ENCODE data around the gene TNIP2.
"Not testable (repeated sequence)": the region's sequence is repeated elsewhere in the genome, so short reads cannot be mapped to it uniquely, and the experiment has no call there.

The TNIP2 gene

DNA sequence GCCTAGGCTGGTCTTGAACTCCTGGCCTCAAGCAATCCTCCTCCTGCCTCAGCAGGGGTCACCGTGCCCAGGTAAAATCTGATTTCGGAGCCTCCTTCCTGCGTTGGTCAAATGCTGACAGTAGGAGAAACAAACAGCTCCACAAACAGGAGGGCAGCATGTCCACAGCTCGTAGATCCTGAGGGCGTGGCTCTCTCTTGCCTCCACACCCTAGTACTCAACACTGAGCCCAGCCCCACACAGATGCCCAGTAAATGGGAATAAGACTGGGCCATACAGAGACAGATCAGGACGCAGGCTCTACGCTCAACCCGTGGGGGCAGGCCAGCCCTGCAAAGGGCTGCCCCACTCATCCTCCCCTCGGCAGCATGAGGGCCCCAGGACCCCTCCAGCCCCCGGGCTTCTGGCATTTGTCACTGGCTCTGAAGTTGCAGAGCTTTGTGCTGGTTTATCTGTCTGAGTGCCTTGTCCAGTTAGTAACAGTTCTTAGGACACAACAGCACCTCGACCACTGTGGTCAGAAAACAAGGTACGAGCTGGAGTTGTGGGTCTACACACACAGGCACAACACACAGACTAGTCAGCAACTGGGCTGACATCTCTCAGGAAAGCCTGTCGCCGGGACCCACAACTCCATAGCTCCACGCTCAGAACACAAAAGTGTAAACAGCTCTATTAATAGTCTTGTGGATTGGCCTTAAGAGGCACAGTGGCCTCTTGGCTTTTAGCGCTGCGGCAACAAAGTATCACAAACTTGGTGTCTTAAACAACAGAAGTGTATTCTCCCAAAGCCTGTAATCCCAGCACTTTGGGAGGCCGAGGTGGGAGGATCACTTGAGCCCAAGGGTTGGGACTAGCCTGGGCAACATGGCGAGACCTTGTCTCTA, 5.2 kb downstream of the TNIP2 start:
- H3K4me3 ChIP-seq (ENCODE audit: low read depth, low read length) = no peak overlapping the region

DNA sequence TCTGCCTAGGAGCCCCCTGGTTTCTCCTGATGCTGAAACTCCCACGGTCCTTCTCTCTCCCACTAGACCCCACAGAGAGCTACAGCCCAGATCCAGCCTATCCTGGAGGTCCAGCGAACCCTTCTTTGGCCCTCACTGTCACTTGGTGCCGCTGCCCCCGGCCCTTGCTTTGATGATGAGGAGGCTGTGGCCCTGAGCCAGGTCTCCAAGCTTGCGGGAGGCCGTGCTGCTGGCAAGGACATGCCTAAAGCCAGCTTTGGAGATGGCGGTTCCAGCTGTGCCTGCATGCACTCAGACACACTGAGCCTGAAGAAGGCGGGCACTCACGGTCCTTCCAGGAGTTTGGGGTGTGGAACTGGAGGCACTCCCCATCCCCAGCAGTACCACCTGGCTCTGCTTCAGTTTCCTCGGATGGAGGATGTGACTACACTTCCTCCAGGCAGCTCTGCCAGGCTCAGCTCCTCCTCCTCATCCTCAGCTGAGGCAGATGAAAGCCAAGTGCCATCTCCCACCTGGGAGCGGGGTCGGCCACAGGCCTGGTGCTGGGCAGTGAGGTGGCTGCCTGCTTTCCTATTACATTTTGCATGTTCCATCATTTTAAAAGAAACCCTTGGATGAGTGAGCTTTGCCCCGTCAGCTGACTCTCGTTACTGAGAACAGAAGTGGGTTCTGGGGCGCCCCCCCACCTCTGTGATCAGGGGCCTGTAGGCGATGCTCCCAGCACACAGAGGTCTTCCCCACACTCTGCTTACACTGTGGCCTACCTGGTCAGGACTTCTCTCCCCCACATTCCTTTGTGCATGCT, 9.0 kb downstream of the TNIP2 start:
- no peak overlapping the region for H3K4me3 ChIP-seq (ENCODE audit: low read depth, low read length)
- DNase-seq (ENCODE audit: low read depth) = no peak

More for the DNA sequence above, 5.2 kb downstream of the TNIP2 start:
- DNase-seq (ENCODE audit: low read depth) = no peak

DNA sequence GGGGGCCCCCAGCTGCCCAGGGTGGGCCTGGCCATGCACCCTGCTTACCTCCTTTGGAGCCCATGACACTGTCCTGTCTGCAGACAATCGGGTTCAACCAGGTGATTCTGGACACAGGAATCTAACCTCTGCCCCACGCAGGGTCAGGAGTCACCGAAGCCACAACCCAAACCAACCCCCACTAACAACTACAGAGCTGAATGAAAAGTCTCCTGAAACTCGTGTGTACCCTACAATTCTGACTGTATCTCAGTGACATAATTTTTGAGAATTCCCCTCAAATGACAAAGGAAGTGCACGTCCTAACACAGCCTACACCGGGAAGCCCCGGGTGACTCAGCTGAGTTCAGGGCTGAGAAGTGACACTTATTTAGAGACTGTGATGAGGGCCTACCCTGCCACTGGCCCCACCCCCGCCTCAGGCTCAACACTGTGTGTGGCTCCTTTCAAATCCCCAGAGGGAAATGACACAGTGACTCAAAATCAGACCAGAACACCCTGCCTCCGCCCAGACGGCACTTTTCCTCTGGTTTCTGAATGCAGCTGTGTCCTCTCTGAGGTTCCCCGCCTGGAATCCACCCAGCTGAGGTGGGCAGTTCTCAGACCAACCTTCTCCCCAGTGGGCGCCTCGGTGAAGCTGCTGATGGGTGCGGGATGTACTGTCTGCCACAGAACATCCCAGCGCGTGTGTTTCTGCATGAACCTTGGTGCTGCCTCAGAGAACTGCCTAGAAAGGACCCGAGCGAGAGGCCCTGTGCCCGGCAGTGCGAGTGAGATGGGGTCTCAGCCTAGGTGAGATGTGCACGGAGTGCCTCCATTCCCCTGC, 9.9 kb downstream of the TNIP2 start:
- no peak overlapping the region for H3K4me3 ChIP-seq (ENCODE audit: low read depth, low read length)
- DNase-seq (ENCODE audit: low read depth) = no peak

DNA sequence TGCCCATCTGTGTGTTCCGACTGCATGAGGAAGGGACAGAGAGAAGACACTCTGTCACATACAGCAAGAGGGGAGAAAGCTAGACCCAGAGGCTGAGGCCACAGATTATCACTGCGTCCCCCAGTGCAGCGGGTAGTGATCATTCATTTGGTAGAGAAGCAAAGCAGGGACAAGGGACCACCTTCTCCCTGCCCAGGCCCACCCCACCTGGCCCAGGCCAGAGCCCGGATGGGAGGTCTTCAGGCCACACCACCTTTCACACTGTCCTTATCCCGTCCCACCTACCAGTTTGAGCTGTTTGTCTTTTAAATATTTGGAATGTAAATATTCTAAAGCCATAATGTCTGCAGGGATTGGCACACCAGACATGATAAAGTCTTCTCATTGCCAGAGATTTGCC, 10.6 kb downstream of the TNIP2 start:
- no peak for DNase-seq (ENCODE audit: low read depth)
- no peak overlapping the region for H3K4me3 ChIP-seq (ENCODE audit: low read depth, low read length)

DNA sequence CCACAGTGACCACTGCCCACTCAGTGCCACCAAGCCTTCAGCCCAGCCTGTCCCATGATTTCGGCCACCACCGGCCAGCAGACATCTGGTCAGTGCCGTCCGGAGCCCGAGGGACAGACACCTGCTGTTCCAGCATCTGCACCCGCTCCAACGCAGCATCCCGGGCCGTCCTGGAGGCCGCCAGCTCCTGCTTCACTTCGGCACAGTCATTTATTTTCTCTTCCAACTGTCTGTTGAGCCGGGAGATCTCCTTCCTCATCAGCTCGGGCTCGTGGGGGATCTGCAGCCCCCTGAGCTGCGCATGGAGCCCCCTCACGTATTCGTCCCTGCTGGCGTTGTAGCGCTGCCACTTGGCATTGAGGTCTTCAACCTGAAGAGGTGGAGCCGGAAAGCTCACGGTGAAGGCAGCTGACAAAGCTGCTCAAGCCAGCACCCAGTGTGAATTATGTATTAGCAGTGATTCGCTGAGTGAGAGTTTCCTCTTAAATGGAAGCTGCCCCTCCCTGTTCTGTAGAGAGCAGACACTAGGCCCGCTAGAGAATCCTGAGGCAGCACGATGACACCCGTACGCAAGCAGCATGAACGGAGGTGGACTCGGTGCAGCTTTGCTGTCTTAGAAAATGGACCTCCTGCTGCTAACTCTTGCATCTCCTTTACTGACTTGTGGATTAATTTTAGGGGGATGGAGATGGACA, 11.4 kb downstream of the TNIP2 start:
- DNase-seq (ENCODE audit: low read depth) = no peak
- H3K4me3 ChIP-seq (ENCODE audit: low read depth, low read length) = no peak overlapping the region

DNA sequence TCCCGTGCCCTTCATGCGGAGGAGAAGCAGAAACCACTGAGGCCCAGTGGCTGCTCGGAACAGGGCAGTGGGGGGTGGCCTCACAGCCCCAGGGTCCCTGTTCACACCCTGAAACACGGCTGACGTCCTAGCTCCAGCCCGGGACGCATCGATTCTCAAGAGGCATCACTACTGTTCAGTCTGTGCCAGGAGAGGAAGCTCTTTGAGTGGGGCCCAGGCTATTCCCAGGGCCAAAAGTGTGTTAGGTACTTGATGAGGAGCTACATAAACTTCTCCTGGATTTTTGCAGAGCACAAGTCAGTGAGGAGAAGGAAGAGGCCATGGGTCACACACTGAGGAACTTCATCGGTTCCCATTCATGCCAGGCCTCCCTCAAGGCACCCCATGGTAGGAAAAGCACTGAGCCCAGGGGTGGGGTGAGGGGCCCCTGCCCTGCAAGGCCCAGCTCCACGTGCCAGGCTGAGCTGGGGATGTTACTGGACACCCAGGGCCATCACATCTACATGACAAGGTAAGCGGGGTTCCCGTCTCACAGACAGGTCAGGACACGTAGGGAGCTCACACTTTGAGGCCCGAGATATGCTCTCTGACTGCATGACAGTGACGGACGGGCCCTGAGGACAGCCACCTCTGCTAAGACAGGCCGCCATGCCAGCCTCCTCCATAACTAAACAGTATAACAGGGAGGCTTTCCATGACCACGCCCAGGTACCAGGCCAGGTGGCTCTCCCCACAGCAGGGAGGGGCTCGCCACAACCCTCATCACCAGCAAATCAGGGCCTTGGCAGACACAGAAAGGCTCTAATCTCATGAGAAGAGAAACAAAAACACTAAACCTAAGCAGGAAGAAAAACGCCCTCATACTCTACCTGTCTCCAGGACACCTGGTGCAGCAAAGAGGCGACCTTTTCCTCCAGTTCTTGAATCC, 12.4 kb downstream of the TNIP2 start:
- no peak overlapping the region for H3K4me3 ChIP-seq (ENCODE audit: low read depth, low read length)
- no peak for DNase-seq (ENCODE audit: low read depth)

- DNase-seq (ENCODE audit: low read depth) = no peak
- H3K4me3 ChIP-seq (ENCODE audit: low read depth, low read length) = no peak overlapping the region
These were observed 13.2 kb downstream of the TNIP2 start for GRCh38 chr4:2742823-2743517.

DNA sequence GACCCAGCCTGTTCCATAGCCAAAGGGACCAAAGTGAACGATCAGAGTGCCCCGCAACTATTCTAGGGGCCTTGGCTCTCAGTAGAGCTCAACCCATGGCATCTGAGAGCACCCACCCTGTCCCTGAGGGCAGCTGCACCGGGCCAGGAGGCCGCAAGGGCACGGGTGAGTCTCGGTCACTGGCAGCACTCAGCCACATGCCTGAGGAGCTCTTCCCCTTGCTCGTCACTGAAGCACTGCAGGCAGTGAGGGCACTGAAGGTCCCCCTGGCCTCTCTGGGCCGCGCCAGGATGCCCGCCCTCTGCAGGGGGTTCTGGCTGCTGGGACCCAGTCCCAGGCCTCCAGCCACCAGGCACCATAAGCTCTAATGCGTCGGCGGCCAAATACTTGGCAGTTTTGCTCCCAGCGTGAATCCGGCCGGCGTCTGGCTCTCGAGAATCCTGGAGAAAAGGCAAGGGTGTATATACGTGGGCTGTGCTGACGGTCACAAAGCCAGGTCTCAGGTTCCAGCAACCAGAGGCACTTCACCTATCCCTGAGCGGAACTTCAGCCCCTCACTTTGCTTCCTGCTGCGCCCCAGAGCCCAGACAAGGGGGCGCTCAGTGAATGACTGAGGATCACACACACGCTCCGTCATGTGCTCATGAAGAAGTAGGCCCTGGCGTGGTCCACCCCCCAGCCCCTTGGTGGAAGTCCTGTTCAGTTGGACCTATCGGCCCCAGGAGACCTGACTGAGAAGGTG, 13.9 kb downstream of the TNIP2 start:
- no peak overlapping the region for H3K4me3 ChIP-seq (ENCODE audit: low read depth, low read length)
- no peak for DNase-seq (ENCODE audit: low read depth)

DNA sequence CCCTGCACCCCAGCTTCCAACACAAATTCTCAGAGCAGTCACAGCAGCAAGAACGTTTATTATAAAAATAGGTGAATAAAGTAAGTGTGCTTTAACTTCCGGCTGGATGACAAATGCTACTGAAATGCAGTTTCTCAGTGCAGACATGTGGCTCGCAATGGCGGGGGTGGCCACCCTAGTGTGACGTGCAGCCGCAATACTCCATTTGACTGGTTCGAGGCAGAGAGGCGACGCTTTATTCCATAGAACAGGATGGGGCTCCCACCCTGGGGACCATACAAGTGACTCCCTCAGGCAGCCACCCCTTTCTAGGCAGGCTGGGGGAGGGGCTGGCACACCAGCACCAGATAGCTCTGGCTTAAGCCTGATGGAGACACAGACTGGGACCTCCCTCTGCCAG, 14.5 kb downstream of the TNIP2 start:
- H3K4me3 ChIP-seq (ENCODE audit: low read depth, low read length) = no peak overlapping the region
- no peak for DNase-seq (ENCODE audit: low read depth)

- not testable (repeated sequence) for DNase-seq (ENCODE audit: low read depth)
These were observed 17.8 kb downstream of the TNIP2 start for GRCh38 chr4:2738296-2738695.

GRCh38 chr4:2735869-2736268, 20.3 kb downstream of the TNIP2 start:
- DNase-seq (ENCODE audit: low read depth) = no peak
- H3K4me3 ChIP-seq (ENCODE audit: low read depth, low read length) = no peak overlapping the region

More at GRCh38 chr4:2738296-2738695, 17.8 kb downstream of the TNIP2 start:
- not testable (repeated sequence) for H3K4me3 ChIP-seq (ENCODE audit: low read depth, low read length)

GRCh38 chr4:2734612-2735011, 21.5 kb downstream of the TNIP2 start:
- DNase-seq (ENCODE audit: low read depth) = no peak
- H3K4me3 ChIP-seq (ENCODE audit: low read depth, low read length) = no peak overlapping the region

DNA sequence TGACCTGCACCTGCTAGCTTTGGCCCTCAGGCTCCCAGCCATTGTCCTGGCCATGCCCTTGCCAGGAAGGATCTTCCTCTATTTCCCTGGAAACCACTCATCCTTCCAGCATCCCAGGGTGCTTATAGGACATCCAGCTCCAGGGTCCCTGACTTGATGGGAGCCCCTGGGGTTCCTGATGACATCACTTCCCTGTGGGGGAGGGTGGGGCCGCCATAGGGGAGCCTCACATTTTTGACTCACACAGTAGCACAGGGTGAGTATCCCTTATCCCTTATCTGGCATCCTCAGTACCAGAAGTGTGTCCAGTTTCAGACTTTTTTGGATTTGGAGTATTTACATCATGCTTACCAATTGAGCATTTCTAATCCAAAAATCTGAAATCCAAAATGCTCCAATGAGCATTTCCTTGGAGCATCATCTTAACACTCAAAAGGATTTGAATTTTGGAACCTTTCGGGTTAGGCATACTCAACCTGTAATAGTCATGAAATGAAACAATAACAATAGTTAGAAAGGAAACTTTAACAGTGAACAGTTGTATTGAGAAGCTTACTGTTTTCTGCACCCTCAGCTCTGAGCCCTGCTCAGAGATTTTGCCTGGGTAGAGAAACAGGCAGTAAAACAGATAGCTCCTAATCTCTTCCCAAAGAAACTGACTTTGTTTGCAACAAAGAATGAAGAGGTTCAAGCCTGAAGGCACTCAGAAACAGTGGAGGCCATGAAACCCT, 22.1 kb downstream of the TNIP2 start:
- H3K4me3 ChIP-seq (ENCODE audit: low read depth, low read length) = no peak overlapping the region
- no peak for DNase-seq (ENCODE audit: low read depth)

- H3K4me3 ChIP-seq (ENCODE audit: low read depth, low read length) = no peak overlapping the region
- no peak for DNase-seq (ENCODE audit: low read depth)
These were observed 22.9 kb downstream of the TNIP2 start for GRCh38 chr4:2733001-2733843.

DNA sequence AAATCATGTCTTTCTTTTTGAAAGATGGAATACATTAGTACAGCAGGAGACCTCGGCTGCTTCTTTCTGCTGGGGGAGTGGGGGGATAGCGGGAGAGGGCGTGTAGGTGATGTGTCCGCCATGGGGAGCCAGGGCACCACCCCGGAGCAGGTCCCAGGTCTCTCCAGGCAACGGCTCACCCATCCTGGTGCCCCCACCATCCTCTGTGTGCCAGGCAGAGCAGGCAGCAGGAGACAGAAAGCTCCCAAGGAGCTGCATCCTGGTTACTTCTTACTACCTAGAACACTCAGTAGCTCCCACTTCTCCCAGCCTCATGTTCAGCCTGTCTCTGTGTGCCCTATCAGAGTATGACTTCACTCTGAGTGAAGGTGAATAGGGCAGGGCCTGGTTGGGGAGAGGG, 23.6 kb downstream of the TNIP2 start:
- DNase-seq (ENCODE audit: low read depth) = no peak
- no peak overlapping the region for H3K4me3 ChIP-seq (ENCODE audit: low read depth, low read length)

GRCh38 chr4:2731907-2732317, 24.2 kb downstream of the TNIP2 start:
- DNase-seq (ENCODE audit: low read depth) = no peak
- H3K4me3 ChIP-seq (ENCODE audit: low read depth, low read length) = no peak overlapping the region
